ENCODE results near the gene EPB41L1.

Gene EPB41L1

GRCh38 chr20:36154700-36155628, at the start of gene EPB41L1:
Gene EPB41L1, plus strand, starts transcription at chr20:36154740. Its CDS starts 19,038 bp downstream, at chr20:36173778.
- in situ Hi-C loops (cut with MboI; ENCODE audit: low sequenced_read_pairs), result no loop called here

- in situ Hi-C loops (cut with MboI; ENCODE audit: low sequenced_read_pairs), result no loop called here
Observed at GRCh38 chr20:36104856-36105255, 49.7 kb upstream of the EPB41L1 start.

- in situ Hi-C loops (cut with MboI; ENCODE audit: low sequenced_read_pairs), result no loop called here
Observed at GRCh38 chr20:36105711-36106226, 48.8 kb upstream of the EPB41L1 start.

DNA sequence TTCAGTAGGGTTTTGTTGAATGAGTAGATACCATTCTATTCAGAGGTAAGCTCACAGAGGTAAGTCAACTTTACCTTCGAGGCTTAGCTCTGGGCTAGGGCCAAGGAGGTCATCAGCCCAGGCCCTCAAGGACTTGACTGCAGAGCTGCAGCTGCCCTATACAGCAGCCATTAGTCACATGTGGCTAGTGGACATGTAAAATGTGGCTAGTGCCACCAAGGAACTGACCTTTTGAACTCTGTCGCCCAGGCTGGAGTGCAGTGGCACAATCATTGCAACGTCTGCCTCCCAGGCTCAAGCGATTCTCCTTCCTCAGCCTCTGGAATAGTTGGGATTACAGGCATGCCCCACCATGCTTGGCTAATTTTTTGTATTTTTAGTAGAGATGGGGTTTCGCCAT, 47.9 kb upstream of the EPB41L1 start:
- in situ Hi-C loops (cut with MboI; ENCODE audit: low sequenced_read_pairs), result no loop called here

DNA sequence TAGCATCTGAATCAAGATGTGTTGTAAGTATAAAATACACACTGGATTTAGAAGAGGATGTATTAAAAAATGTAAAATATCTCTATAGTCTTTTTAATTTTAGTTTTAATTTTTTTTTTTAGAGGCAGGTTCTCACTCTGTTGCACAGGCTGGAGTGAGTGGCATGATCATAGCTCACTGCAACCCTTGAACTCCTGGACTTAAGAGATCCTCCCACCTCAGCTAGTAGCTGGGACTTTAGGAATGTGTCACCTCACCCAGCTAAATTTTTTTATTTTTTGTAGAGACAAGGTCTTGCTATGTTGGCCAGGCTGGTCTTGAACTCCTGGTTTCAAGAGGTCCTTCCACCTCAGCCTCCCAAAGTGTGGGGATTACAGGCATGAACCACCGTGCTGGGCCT, 46.7 kb upstream of the EPB41L1 start:
- in situ Hi-C loops (cut with MboI; ENCODE audit: low sequenced_read_pairs), result no loop called here

DNA sequence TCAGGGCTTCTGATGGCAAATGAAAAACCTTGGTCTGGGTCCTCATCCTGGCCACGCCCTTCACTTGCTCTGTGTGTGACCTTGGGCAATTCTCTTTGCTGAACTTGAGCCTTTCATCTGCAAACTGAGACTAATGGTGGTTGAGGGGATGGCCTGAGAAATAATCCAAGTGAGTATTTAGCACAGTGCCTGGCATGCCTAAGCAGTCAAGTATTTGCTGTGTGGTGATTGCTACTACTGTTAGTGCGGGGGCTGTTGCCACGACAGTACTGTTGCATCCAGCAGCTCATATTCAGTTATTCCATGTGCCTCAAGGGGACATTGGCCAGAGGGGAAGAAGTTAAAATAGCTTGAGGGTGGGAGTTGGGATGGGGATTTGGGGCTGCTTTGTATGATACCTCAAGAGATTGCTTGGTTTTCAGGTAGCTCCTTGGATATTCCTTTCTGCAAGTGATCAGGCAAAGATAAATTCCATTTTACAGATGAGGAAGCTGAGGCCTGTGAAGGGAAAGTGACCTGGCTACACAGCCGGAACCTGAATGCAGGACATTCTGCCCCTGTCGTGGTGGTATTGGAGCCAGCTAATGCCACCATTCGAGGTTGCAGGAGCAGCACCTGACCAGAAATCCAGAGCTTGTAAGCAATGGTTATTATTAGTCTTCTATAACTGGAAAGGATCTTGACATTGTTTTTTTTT, 45.1 kb upstream of the EPB41L1 start:
- in situ Hi-C loops (cut with MboI; ENCODE audit: low sequenced_read_pairs), result no loop called here

- in situ Hi-C loops (cut with MboI; ENCODE audit: low sequenced_read_pairs), result no loop called here
Observed at GRCh38 chr20:36110994-36111393, 43.5 kb upstream of the EPB41L1 start.

- in situ Hi-C loops (cut with MboI; ENCODE audit: low sequenced_read_pairs), result no loop called here
Observed at GRCh38 chr20:36112112-36112511, 42.4 kb upstream of the EPB41L1 start.

- in situ Hi-C loops (cut with MboI; ENCODE audit: low sequenced_read_pairs), result no loop called here
Observed at GRCh38 chr20:36113036-36113435, 41.5 kb upstream of the EPB41L1 start.

DNA sequence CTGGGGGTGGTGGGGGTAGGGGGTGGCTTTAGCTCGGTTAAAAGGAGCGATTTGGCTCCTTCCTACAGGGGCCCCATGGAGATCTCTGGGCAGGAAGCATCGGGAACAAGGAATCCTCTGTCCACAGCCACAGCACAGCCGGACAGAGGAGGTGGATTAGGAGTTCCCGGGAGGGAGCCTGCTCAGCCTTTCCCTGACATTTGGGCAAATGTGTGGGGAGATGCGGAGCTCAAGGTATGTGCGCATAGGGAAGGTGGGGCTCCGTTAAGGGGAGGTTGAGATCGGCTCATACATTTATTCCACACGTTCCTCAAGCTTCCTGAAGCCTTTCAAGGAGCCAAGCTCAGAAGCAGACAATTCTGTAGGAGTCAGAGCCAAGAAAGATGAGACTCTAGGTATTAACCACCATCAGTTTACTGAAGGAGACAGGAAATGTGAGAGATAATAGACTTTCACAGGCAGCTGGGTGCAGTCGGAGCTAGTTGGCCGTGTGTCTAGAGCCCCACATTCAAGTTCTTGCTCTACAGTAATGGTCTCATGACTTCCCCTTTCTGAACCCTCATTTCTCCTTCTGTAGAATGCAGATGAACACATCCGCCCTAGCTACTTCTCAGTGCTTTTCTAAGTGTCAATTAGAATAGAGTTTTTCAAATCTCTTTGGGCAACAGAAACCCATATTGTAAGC, 40.8 kb upstream of the EPB41L1 start:
- in situ Hi-C loops (cut with MboI; ENCODE audit: low sequenced_read_pairs), result no loop called here

DNA sequence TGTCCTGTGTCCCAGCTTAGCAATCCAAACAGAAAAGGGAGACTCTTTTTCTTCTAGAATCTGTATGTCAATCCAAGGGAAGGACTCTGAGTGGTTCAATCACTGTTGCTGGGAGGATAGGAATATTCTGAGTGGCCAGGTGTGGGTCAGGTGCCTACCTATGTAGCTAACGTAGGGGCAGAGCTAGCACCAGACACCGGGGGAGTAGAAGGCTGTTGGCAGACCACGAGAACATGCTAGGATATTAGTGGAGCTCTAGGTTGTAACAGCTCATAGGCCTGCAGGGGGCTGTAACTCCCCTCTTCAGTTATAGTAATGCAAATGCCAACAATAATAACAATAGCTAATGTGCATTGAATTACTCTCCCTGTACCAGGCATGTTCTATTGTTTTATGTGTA, 39.8 kb upstream of the EPB41L1 start:
- in situ Hi-C loops (cut with MboI; ENCODE audit: low sequenced_read_pairs), result no loop called here

DNA sequence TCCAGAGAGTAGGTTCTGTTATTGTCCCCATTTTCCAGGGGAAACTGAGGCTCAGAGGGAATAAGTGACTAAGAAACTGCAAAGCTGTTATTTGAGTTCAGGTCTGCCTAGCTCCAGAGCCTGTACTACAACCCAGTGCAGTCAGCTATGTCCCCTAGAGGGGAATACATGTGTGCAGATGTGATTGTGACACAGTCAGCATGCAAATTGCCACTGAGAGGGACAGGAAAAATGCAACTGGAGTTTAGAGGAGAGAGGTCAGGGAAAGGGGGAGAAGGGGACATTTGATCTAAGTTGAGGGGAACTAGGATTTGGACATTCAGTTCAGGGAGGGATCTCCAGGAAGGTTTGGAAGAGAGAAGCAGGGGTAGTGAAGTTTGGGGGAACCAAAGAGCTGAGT, 38.6 kb upstream of the EPB41L1 start:
- in situ Hi-C loops (cut with MboI; ENCODE audit: low sequenced_read_pairs), result no loop called here

- in situ Hi-C loops (cut with MboI; ENCODE audit: low sequenced_read_pairs), result no loop called here
Observed at GRCh38 chr20:36116807-36117441, 37.6 kb upstream of the EPB41L1 start.

GRCh38 chr20:36117638-36118037, 36.9 kb upstream of the EPB41L1 start:
- in situ Hi-C loops (cut with MboI; ENCODE audit: low sequenced_read_pairs), result no loop called here

DNA sequence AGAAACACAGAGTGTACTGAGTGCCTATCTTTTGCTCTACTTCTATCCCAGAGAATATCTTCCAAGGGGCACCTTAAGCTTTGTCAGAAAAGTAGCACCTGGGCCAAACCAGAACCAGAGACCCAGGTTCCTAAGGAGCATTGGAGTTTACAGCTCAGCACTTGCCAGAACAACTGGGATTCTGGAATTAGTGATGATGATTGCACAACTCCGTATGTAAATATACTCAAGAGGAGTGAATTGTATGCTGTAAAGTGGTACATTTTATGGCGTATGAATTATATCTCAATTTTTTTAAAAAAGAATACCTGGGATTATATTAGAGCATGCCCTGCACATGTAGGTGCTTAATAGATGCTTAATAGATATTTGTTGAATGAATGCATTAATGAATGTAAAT, 36.2 kb upstream of the EPB41L1 start:
- in situ Hi-C loops (cut with MboI; ENCODE audit: low sequenced_read_pairs), result no loop called here

GRCh38 chr20:36119537-36119936, 35.0 kb upstream of the EPB41L1 start:
- in situ Hi-C loops (cut with MboI; ENCODE audit: low sequenced_read_pairs), result no loop called here

DNA sequence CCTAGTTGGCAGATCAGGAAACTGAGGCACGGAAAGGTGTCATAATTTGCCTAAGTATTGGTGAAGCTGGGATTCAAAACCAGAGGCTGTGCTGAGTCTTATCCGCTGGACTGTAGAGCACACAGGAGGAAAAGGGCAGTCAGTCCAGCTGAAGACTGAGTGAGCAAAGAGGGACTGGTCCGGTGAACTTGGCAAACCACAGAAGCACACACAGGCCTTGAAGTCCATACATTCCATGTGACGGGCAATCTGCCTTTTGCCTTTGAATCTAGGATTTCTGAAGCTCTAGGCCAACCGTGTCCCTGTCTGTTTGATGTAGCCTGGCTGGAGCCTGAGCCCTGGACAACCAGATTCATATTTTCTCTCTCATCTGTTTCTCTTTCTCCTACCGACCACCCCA, 34.3 kb upstream of the EPB41L1 start:
- in situ Hi-C loops (cut with MboI; ENCODE audit: low sequenced_read_pairs), result no loop called here

GRCh38 chr20:36120991-36121390, 33.5 kb upstream of the EPB41L1 start:
- in situ Hi-C loops (cut with MboI; ENCODE audit: low sequenced_read_pairs), result no loop called here

DNA sequence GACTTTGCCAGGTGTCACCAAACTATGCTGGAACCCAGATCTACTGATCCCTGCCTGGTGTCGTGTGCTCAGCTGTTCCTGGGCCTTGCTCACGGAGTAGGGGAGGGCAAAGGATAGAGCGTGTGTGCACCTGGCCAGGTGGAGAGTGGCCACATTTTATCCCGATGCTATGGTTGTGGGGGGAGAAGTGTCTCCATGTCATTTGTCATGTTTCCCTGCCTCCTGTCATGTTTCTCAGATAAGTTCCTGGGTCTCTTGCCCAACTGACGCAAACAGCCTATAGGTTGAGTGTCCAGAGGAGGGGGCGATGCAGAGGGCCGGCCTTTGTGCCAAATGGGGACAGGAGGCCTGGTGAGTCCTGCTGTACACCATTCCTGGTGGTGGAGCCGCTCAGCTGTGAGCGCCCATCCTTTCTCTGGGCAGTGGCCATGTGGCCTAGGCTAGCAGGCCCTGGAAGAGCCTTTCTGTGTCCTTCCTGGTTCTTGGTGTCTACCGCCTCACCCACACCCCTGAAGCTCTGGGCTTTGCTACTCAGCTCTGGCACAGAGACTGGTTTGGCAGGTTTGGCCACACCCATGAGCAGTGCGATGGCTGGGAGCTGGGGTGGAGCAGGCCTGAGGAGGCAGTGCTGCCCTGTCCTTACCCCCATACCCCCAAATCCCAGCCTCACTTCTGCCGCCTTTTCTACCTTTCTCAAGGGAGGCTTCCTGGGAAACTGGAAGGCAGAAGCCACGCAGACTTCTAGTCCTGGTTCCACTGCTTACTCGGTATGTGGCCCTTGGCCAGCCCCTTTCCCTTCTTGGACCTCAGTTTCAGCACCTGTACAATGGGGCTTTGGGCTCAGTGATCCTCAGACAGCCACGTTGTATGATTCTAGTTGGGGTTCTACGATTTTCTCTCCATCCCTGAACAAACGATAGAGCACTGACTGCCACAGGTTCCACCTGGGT, 32.3 kb upstream of the EPB41L1 start:
- in situ Hi-C loops (cut with MboI; ENCODE audit: low sequenced_read_pairs), result no loop called here

DNA sequence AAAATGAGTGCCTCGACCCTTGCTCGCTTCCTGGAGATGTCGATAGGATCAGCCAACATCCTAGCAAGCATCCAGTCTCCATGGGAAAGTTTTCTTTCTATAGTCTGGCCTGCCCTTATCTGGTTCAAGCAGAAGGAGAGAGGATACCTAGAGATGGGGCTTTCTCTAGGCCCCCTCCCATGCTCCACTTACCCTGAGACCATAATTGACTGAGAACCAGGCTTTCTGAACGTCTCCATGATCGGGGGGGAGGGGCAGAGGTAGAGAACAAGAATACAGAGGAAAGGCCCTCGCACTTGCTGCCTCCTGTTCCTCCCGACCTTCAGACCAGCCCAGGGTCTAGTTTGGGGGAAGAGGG, 31.6 kb upstream of the EPB41L1 start:
- in situ Hi-C loops (cut with MboI; ENCODE audit: low sequenced_read_pairs), result no loop called here

Measured in HL-60/S4 treated with retinoic acid at 250 ng/mL for 4 days and 3 days (cell line).